IPS DF 4.7 (cell line): Measurements from ENCODE around the gene TPRG1L.

Experiments
- DNase-seq: peaks from one replicate; pipeline ENCODE4 v3.0.0-alpha.2; 2013; ENCODE audit warnings: low spot score; ENCODE audit errors: extremely low read depth

TPRG1L gene

GRCh38 chr1:3628445-3628844, 3.6 kb downstream of the TPRG1L start:
- DNase-seq, result no peak

GRCh38 chr1:3629561-3630160, 4.8 kb downstream of the TPRG1L start:
- no peak for DNase-seq

GRCh38 chr1:3630161-3630611, 5.4 kb downstream of the TPRG1L start:
- DNase-seq, result no peak

GRCh38 chr1:3630914-3631313, 6.1 kb downstream of the TPRG1L start:
- DNase-seq, result no peak

- DNase-seq, result no peak
Observed at GRCh38 chr1:3631320-3632260, 6.8 kb downstream of the TPRG1L start.

GRCh38 chr1:3632298-3632697, 7.5 kb downstream of the TPRG1L start:
- no peak for DNase-seq

GRCh38 chr1:3632716-3633343, 8.0 kb downstream of the TPRG1L start:
- DNase-seq, result no peak

GRCh38 chr1:3633344-3634058, 8.7 kb downstream of the TPRG1L start:
- DNase-seq, result no peak

- no peak for DNase-seq
Observed at GRCh38 chr1:3634059-3634800, 9.4 kb downstream of the TPRG1L start.

- DNase-seq, result no peak
Observed at GRCh38 chr1:3636080-3636479, 11.3 kb downstream of the TPRG1L start.

GRCh38 chr1:3636531-3636930, 11.7 kb downstream of the TPRG1L start:
- DNase-seq, result no peak

- DNase-seq, result no peak
Observed at GRCh38 chr1:3638027-3638426, 13.2 kb downstream of the TPRG1L start.

GRCh38 chr1:3638676-3639075, 13.9 kb downstream of the TPRG1L start:
- DNase-seq, result no peak

- no peak for DNase-seq
Observed at GRCh38 chr1:3639397-3639911, 14.6 kb downstream of the TPRG1L start.

- no peak for DNase-seq
Observed at GRCh38 chr1:3640121-3640837, 15.5 kb downstream of the TPRG1L start.

- no peak for DNase-seq
Observed at GRCh38 chr1:3641046-3641760, 16.4 kb downstream of the TPRG1L start.

- DNase-seq, result no peak
Observed at GRCh38 chr1:3641816-3642215, 17.0 kb downstream of the TPRG1L start.

- no peak for DNase-seq
Observed at GRCh38 chr1:3642919-3643675, 18.3 kb downstream of the TPRG1L start.

GRCh38 chr1:3644273-3644672, 19.5 kb downstream of the TPRG1L start:
- no peak for DNase-seq
